Neural progenitor cell (in vitro differentiated cells): ENCODE data around the gene STK36. TPM values are rescaled to one million over a fixed set of nuclear protein-coding genes. Genes with fewer than 3 reads are reported as not detected.

Experiments used
- DNase-seq: peaks from one replicate; pipeline ENCODE4 v3.0.0-alpha.2; 2016; ENCODE audit warnings: low spot score
- H2AFZ ChIP-seq: fragments of 200-600 bp; sonication (generic); replicated peaks from 2 replicates; pipeline ENCODE4 v1.6.1; 2016; ENCODE audit warnings: antibody characterized with exemption
- H3F3A ChIP-seq: fragments of 200-600 bp; sonication (generic); 2 replicates; pipeline ENCODE4 v1.6.1; 2016; ENCODE audit warnings: antibody characterized with exemption, low read depth
- H3K27ac ChIP-seq: fragments of 200-600 bp; sonication (generic); 2 replicates; pipeline ENCODE4 v1.5.1; 2016; ENCODE audit warnings: mild to moderate bottlenecking
- H3K27me3 ChIP-seq: fragments of 200-600 bp; sonication (generic); 2 replicates; pipeline ENCODE4 v1.6.1; 2016; ENCODE audit warnings: mild to moderate bottlenecking, moderate library complexity
- H3K36me3 ChIP-seq: fragments of 200-600 bp; sonication (generic); 2 replicates; pipeline ENCODE4 v1.5.1; 2016
- H3K4me1 ChIP-seq: fragments of 200-600 bp; sonication (generic); 2 replicates; pipeline ENCODE4 v1.6.1; 2016; ENCODE audit warnings: mixed run types
- H3K4me2 ChIP-seq: fragments of 200-600 bp; sonication (generic); 2 replicates; pipeline ENCODE4 v1.6.1; 2016
- H3K4me3 ChIP-seq: fragments of 200-600 bp; sonication (generic); 2 replicates; pipeline ENCODE4 v1.5.1; 2016
- H3K79me2 ChIP-seq: fragments of 200-600 bp; sonication (generic); 2 replicates; pipeline ENCODE4 v1.6.1; 2016; ENCODE audit warnings: low read depth
- H3K9ac ChIP-seq: fragments of 200-600 bp; sonication (generic); 2 replicates; pipeline ENCODE4 v1.6.1; 2016
- H3K9me3 ChIP-seq: fragments of 200-600 bp; sonication (generic); 2 replicates; pipeline ENCODE4 v1.5.1; 2016; ENCODE audit warnings: low read depth
- H4K20me1 ChIP-seq: fragments of 200-600 bp; sonication (generic); 2 replicates; pipeline ENCODE4 v1.6.1; 2016; ENCODE audit warnings: low read depth
- H3K27ac Mint-ChIP-seq: 3 replicates; pipeline ENCODE4 v1.8.0; 2021; ENCODE audit warnings: mixed read lengths
- H3K27me3 Mint-ChIP-seq: 2 replicates; pipeline ENCODE4 v1.8.0; 2022; ENCODE audit warnings: low read depth, mild to moderate bottlenecking, inconsistent platforms, moderate library complexity, mixed read lengths; ENCODE audit not compliant: insufficient read depth
- H3K36me3 Mint-ChIP-seq: 3 replicates; pipeline ENCODE4 v1.8.0; 2021; ENCODE audit warnings: mixed read lengths
- H3K4me1 Mint-ChIP-seq: 3 replicates; pipeline ENCODE4 v1.8.0; 2021; ENCODE audit warnings: mixed read lengths
- H3K4me3 Mint-ChIP-seq: 3 replicates; pipeline ENCODE4 v1.8.0; 2021; ENCODE audit warnings: mild to moderate bottlenecking, moderate library complexity, mixed read lengths
- H3K9me3 Mint-ChIP-seq: 3 replicates; pipeline ENCODE4 v1.8.0; 2020; ENCODE audit warnings: mixed read lengths
- EZH2 ChIP-seq: fragments of 200-600 bp; sonication (generic); IDR thresholded peaks from 2 replicates; pipeline ENCODE4 v1.6.1; 2017; ENCODE audit warnings: antibody characterized with exemption, mild to moderate bottlenecking, moderate library complexity
- EZH2phosphoT487 ChIP-seq: fragments of 200-600 bp; sonication (generic); IDR thresholded peaks from 2 replicates; pipeline ENCODE4 v1.6.1; 2017; ENCODE audit warnings: antibody characterized with exemption
- total RNA-seq: library from RNA; depleted of rRNA; stranded (reverse); fragments of >200 nt; gene quantifications from 2 replicates; pipeline ENCODE4 v1.2.3, GENCODE V29; 2015; ENCODE audit warnings: low replicate concordance
- TF ChIP-seq, protein P1 (sequence below): fragments of 200-600 bp; sonication (generic); IDR thresholded peaks from 2 replicates; pipeline ENCODE4 v1.5.1; 2017; ENCODE audit warnings: antibody characterized with exemption, mild to moderate bottlenecking

STK36 gene
- total RNA-seq, 1 donor from 2014 or later = 61.4 TPM

DNA sequence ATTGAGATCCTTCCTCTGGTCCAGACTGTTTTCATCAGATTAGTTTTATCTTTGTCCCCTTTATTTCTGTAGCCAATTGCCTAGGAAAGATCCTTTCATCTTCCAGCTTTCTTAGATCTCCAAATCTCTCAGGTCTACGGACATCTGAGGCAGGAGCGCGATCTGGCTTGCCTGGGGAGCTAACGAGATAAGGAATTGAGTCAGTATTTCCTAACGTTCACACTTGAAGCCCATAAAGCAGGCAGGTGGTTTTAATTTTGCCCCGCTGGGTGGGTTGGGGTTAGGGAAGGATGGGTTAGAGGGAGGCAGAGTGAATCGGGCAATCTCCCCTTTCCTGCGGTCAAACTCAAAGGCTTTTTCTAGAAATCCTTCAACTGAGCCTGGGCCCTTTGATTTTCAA, 38.0 kb downstream of the STK36 start:
- Histone ChIP-seq H3K4me3 (no peak overlapping the region), H3K4me2 (no peak overlapping the region), H4K20me1 (peaks cover 13% of the 10 kb centered on the region), H3K4me1 (no peaks in the 10 kb centered on the region), H2AFZ (peak overlapping the region; percentile 71), H3K36me3 (no peaks in the 10 kb centered on the region), H3K79me2 (peaks cover 42% of the 10 kb centered on the region), H3K27ac (no peak overlapping the region), H3K9ac (no peak overlapping the region), H3K9me3 (no peaks in the 10 kb centered on the region), H3F3A (no peaks in the 10 kb centered on the region), H3K27me3 (no peaks in the 10 kb centered on the region)
- peak overlapping the region; percentile 98 for H3K4me3 Mint-ChIP-seq
- peaks cover 11% of the 10 kb centered on the region for H3K4me1 Mint-ChIP-seq
- no peak overlapping the region for H3K27ac Mint-ChIP-seq
- no peaks in the 10 kb centered on the region for H3K27me3 Mint-ChIP-seq
- DNase-seq = no peak
- no peak for TF ChIP-seq EZH2
- TF ChIP-seq, protein P1, sequence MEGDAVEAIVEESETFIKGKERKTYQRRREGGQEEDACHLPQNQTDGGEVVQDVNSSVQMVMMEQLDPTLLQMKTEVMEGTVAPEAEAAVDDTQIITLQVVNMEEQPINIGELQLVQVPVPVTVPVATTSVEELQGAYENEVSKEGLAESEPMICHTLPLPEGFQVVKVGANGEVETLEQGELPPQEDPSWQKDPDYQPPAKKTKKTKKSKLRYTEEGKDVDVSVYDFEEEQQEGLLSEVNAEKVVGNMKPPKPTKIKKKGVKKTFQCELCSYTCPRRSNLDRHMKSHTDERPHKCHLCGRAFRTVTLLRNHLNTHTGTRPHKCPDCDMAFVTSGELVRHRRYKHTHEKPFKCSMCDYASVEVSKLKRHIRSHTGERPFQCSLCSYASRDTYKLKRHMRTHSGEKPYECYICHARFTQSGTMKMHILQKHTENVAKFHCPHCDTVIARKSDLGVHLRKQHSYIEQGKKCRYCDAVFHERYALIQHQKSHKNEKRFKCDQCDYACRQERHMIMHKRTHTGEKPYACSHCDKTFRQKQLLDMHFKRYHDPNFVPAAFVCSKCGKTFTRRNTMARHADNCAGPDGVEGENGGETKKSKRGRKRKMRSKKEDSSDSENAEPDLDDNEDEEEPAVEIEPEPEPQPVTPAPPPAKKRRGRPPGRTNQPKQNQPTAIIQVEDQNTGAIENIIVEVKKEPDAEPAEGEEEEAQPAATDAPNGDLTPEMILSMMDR = no peak
- TF ChIP-seq EZH2phosphoT487 = no peak
- H3K36me3 Mint-ChIP-seq = peaks cover 5% of the 10 kb centered on the region
- no peaks in the 10 kb centered on the region for H3K9me3 Mint-ChIP-seq

DNA sequence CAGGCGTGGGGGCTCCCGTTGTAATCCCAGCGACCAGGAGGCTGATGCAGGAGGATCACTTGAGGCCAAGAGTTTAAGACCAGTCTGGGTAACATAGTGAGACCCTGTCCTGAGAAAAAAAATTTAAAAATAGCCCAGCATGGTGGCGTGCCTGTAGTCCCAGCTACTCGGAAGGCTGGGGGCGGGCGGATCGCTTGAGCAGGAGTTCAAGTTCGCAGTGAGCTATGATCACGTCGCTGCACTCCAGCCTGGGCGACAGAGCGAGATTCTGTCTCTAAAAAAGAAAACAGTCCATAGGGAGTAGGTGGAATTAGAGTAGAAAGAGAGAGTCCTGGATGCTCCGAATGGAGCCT, 38.4 kb downstream of the STK36 start:
- H3K4me3 Mint-ChIP-seq = peak overlapping the region; percentile 98
- DNase-seq = no peak
- no peaks in the 10 kb centered on the region for H3K27me3 Mint-ChIP-seq
- Histone ChIP-seq H3K4me1 (no peaks in the 10 kb centered on the region), H3F3A (no peaks in the 10 kb centered on the region), H2AFZ (peak overlapping the region; percentile 71), H3K4me2 (peak overlapping the region; percentile 48), H3K27ac (no peak overlapping the region), H3K9me3 (no peaks in the 10 kb centered on the region), H4K20me1 (peaks cover 16% of the 10 kb centered on the region), H3K36me3 (no peaks in the 10 kb centered on the region), H3K79me2 (peaks cover 46% of the 10 kb centered on the region), H3K9ac (no peak overlapping the region), H3K27me3 (no peaks in the 10 kb centered on the region), H3K4me3 (peak overlapping the region; percentile 85)
- H3K9me3 Mint-ChIP-seq = no peaks in the 10 kb centered on the region
- H3K36me3 Mint-ChIP-seq = peaks cover 5% of the 10 kb centered on the region
- TF ChIP-seq EZH2 = no peak
- no peak for TF ChIP-seq EZH2phosphoT487
- TF ChIP-seq, protein P1 = no peak
- no peak overlapping the region for H3K27ac Mint-ChIP-seq
- H3K4me1 Mint-ChIP-seq = peaks cover 11% of the 10 kb centered on the region

DNA sequence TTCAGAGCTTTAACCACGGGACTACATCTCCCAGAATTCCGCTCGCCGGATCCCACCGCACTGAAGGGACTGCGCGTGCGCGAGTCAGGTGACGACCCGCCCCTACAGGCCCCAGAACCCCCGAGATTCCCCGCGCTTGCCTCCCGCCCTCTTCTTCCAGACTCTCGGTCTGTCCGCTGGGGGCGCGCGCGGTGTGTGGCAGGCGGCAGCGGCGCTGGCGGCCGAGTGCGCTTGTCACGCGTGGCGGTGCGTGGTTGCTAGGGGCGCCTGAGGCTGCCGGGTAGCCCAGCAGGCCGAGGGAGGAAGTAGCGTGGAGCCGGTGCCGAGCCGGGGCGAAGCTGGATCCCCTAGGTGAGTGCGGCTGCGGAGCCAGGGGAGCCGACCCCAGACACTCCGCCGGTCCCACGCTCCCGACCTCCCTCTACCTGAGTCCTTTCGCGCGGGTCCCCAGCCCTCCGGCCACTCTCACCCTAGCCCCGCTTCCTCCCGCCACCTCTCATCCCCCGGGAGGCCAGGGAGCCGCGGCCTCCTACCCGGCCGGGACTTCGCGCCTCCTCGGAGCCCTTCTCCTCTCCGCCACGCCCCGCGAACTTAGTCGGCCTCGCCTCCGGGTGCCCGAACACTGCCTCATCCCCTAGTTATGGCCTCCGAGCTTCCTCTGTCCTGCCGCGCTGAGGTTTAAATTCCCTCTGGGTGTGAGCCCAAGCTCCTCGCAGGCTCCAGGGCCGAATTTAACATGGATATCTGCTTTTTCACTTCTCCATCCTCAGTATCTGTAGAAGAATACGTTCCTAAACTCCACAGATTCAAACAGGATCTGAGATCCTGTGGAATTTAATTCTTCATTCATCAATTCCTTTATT, 39.0 kb downstream of the STK36 start, which contains the start of gene TTLL4:
TSS of gene TTLL4 (plus strand) at position 149 of the 863 bp plus-strand sequence. CDS start 26,842 bp downstream, outside the sequence.
- no peaks in the 10 kb centered on the region for H3K9me3 Mint-ChIP-seq
- peaks cover 50% of the 10 kb centered on the region for H3K79me2 ChIP-seq
- peaks cover 7% of the 10 kb centered on the region for H3K36me3 Mint-ChIP-seq
- peak within 1 kb of the TSS; percentile 94 for H3K27ac Mint-ChIP-seq
- no peaks in the 10 kb centered on the region for H3F3A ChIP-seq
- peak; percentile 98 for DNase-seq
- H3K27me3 Mint-ChIP-seq = no peaks in the 10 kb centered on the region
- peak within 1 kb of the TSS; percentile 98 for H3K4me3 Mint-ChIP-seq
- H3K9ac ChIP-seq = peak within 1 kb of the TSS; percentile 81
- no peaks in the 10 kb centered on the region for H3K36me3 ChIP-seq
- TF ChIP-seq, protein P1 = peak; percentile 82
- no peak for TF ChIP-seq EZH2
- H3K27me3 ChIP-seq = no peaks in the 10 kb centered on the region
- H3K27ac ChIP-seq = no peak within 1 kb of the TSS
- peak within 1 kb of the TSS; percentile 71 for H2AFZ ChIP-seq
- peak within 1 kb of the TSS; percentile 85 for H3K4me3 ChIP-seq
- H3K4me1 ChIP-seq = no peaks in the 10 kb centered on the region
- peak within 1 kb of the TSS; percentile 93 for H3K4me2 ChIP-seq
- peaks cover 11% of the 10 kb centered on the region for H3K4me1 Mint-ChIP-seq
- H4K20me1 ChIP-seq = peaks cover 16% of the 10 kb centered on the region
- no peaks in the 10 kb centered on the region for H3K9me3 ChIP-seq
